IPS-18a (cell line): Measurements from ENCODE around the gene CACNA1C.

Experiments used
- H3K27ac ChIP-seq: one replicate; pipeline ENCODE4 v1.5.1; 2013; ENCODE audit warnings: low read length
- H3K27me3 ChIP-seq: one replicate; pipeline ENCODE4 v1.6.1; 2013; ENCODE audit warnings: mild to moderate bottlenecking, low read length; ENCODE audit not compliant: control insufficient read depth, insufficient read depth
- H3K36me3 ChIP-seq: one replicate; pipeline ENCODE4 v1.6.1; 2013; ENCODE audit warnings: low read depth, low read length; ENCODE audit not compliant: control insufficient read depth
- H3K4me1 ChIP-seq: one replicate; pipeline ENCODE4 v1.6.1; 2013; ENCODE audit warnings: low read depth, low read length; ENCODE audit not compliant: control insufficient read depth
- H3K4me3 ChIP-seq: one replicate; pipeline ENCODE4 v1.5.1; 2013; ENCODE audit warnings: low read length
- H3K9ac ChIP-seq: one replicate; pipeline ENCODE4 v1.6.1; 2013; ENCODE audit warnings: mild to moderate bottlenecking, low read length, moderate library complexity
- H3K9me3 ChIP-seq: one replicate; pipeline ENCODE4 v1.6.1; 2013; ENCODE audit warnings: low read depth, low read length; ENCODE audit not compliant: control insufficient read depth

Gene CACNA1C

GRCh38 chr12:2234091-2234490, 181.3 kb downstream of the CACNA1C start:
- Histone ChIP-seq H3K27ac (no peak overlapping the region), H3K4me1 (no peaks in the 10 kb centered on the region), H3K27me3 (no peaks in the 10 kb centered on the region), H3K36me3 (no peaks in the 10 kb centered on the region), H3K4me3 (no peak overlapping the region), H3K9me3 (no peaks in the 10 kb centered on the region), H3K9ac (no peak overlapping the region)

DNA sequence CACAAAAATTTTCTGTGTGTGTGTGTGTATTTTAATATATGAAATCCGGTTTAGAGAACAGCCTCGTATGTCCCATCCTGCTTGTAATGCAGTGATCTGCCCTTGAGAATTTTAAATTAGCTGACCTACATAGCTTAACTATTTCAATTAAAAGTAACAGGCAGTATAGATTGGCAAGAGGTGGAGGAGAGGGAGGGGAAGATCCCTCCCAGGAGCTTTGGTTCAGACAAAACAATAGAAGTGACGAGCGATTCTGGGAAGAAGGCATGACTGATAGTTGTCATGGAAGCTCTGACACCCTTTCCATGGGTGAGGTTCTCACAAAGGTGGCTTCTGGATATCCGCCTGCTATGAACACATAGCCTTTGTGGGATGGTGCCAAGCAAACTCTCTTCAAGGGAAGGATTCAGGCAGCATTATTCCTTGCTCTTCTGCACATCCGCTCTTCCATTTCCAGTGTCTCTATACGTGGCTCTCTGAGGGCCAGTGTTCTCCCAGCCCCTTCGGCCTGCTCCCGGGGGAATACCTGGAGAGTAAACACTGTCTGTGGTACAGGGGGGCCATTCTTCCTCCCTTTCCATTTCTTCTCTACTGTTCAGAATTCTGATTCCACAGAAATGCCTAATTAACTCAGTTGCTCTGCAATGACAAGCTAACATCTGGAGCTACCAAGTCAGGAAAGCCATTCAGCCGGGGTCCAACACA, 182.0 kb downstream of the CACNA1C start:
- Histone ChIP-seq H3K36me3 (no peaks in the 10 kb centered on the region), H3K27me3 (no peaks in the 10 kb centered on the region), H3K4me1 (no peaks in the 10 kb centered on the region), H3K4me3 (no peak overlapping the region), H3K9ac (no peak overlapping the region), H3K27ac (no peak overlapping the region), H3K9me3 (no peaks in the 10 kb centered on the region)

GRCh38 chr12:2236506-2237294, 183.9 kb downstream of the CACNA1C start:
- H3K36me3 ChIP-seq, result no peaks in the 10 kb centered on the region
- no peaks in the 10 kb centered on the region for H3K27me3 ChIP-seq
- H3K9me3 ChIP-seq, result no peaks in the 10 kb centered on the region
- H3K4me3 ChIP-seq, result no peak overlapping the region
- H3K27ac ChIP-seq, result no peak overlapping the region
- peaks cover under 1% of the 10 kb centered on the region for H3K4me1 ChIP-seq
- H3K9ac ChIP-seq, result no peak overlapping the region

DNA sequence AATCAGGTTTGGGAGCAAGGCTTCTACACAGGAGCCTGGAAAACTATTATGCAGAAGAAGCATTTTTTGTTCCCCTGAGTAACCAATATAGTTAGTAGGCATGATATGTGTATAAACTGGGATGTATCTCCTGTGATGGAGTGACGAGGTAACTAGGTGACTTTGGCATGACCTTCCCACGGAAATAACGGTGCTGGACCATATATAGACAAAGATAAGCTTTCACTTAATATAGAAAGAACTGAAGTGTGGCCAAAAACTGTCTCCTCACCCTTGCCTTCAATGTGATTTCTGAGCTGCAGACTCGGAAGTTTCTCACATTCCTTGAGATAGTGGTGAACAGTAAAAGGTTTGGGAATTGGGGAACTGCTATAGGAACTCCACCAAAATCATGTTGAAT, 185.3 kb downstream of the CACNA1C start:
- Histone ChIP-seq H3K9me3 (no peaks in the 10 kb centered on the region), H3K27me3 (no peaks in the 10 kb centered on the region), H3K27ac (no peak overlapping the region), H3K36me3 (no peaks in the 10 kb centered on the region), H3K4me1 (peaks cover 5% of the 10 kb centered on the region), H3K9ac (no peak overlapping the region), H3K4me3 (no peak overlapping the region)

DNA sequence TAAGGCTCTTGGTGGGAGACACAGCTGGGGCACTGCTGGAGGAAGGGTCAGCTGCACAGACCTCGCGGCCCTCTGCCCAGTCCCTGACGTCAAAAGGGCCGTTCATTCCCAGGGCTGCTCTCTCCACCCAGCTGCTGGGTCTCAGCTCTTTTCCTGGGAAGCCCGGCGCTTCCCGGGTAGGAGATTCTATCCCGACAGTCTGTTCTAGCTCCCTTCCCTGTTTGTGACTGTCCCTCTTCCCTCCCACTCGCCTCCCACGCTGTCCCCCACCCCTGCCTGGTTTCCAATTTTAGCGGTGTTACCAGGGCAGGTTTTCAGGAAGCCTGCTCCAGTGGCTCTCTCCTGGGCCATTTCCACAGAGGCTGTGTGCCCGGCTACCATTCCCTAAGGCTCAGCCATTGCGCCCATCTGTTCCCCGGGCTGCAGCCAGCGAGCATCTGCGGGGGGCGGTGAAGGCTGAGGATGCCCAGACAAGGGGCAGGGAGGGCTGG, 186.6 kb downstream of the CACNA1C start:
- Histone ChIP-seq H3K4me3 (no peak overlapping the region), H3K9me3 (no peaks in the 10 kb centered on the region), H3K4me1 (peaks cover 15% of the 10 kb centered on the region), H3K27me3 (no peaks in the 10 kb centered on the region), H3K27ac (no peak overlapping the region), H3K9ac (no peak overlapping the region), H3K36me3 (no peaks in the 10 kb centered on the region)

DNA sequence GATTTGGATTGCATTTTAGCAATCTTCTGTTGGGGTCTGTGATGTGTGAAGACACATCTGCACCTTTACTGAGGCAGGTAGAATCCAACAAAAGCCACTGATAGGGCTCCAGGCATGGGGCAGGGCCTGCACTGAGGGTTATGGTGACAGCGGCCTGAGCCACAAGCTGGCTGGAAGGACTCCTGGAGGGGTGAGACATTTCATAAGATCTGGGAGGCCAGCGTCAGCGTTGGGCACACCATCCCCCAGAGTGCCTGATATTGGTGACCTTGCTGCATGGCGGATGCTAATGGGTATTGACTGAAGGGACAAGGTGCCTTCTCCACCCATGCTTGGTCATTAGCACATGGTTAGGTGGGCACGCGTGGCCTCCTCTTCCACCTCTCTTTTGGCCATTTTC, 187.6 kb downstream of the CACNA1C start:
- peaks cover 25% of the 10 kb centered on the region for H3K4me1 ChIP-seq
- no peaks in the 10 kb centered on the region for H3K9me3 ChIP-seq
- no peaks in the 10 kb centered on the region for H3K27me3 ChIP-seq
- H3K27ac ChIP-seq, result no peak overlapping the region
- H3K4me3 ChIP-seq, result no peak overlapping the region
- H3K9ac ChIP-seq, result no peak overlapping the region
- H3K36me3 ChIP-seq, result no peaks in the 10 kb centered on the region

DNA sequence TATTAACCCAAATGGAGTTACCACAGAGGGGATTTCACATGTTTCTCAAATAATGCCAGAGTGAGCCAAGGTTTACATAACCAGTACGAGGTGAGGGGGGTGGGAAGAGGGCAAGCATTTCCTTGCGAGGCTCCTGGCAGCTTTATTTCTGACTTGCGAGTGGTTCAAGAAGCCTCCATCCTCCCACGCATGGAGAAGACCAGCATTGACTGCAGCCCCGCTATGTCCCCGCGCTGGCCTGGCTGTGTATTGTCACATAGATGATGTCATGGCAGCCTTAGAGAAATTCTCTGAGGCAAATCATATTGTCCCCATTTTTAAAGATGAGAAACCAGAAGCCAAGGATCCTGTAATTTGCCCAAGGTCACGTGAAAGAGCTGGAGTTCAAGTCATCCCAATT, 188.2 kb downstream of the CACNA1C start:
- Histone ChIP-seq H3K9ac (no peak overlapping the region), H3K9me3 (no peaks in the 10 kb centered on the region), H3K27ac (no peak overlapping the region), H3K4me1 (peaks cover 31% of the 10 kb centered on the region), H3K27me3 (no peaks in the 10 kb centered on the region), H3K4me3 (no peak overlapping the region), H3K36me3 (no peaks in the 10 kb centered on the region)

DNA sequence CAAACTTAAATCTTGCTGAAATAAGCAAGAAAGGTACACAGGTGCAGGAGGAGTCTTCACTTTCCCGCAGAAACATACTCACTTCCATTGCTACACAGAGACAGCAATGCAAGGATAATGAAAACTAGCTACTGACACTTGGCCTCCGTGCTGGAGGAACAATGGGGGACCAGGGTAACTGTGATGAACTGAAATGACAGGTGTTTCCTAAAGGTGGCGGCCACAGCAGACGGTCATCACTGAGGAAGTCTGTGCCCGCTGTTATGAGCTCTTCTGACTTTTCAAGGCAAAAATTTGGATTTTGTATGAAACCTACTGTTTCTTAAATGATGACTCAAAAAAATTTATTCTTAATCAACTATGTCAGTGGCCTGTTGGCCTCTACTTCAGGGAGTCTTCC, 189.4 kb downstream of the CACNA1C start:
- H3K4me1 ChIP-seq, result peaks cover 31% of the 10 kb centered on the region
- H3K9ac ChIP-seq, result no peak overlapping the region
- no peaks in the 10 kb centered on the region for H3K36me3 ChIP-seq
- no peaks in the 10 kb centered on the region for H3K9me3 ChIP-seq
- no peak overlapping the region for H3K4me3 ChIP-seq
- H3K27me3 ChIP-seq, result no peaks in the 10 kb centered on the region
- no peak overlapping the region for H3K27ac ChIP-seq

GRCh38 chr12:2242816-2243215, 190.0 kb downstream of the CACNA1C start:
- Histone ChIP-seq H3K36me3 (no peaks in the 10 kb centered on the region), H3K27me3 (no peaks in the 10 kb centered on the region), H3K4me3 (no peak overlapping the region), H3K27ac (no peak overlapping the region), H3K9ac (no peak overlapping the region), H3K4me1 (peaks cover 31% of the 10 kb centered on the region), H3K9me3 (no peaks in the 10 kb centered on the region)

GRCh38 chr12:2243275-2243674, 190.5 kb downstream of the CACNA1C start:
- Histone ChIP-seq H3K36me3 (no peaks in the 10 kb centered on the region), H3K27me3 (no peaks in the 10 kb centered on the region), H3K9me3 (no peaks in the 10 kb centered on the region), H3K4me1 (peaks cover 31% of the 10 kb centered on the region), H3K9ac (no peak overlapping the region), H3K4me3 (no peak overlapping the region), H3K27ac (no peak overlapping the region)

- H3K9me3 ChIP-seq, result no peaks in the 10 kb centered on the region
- H3K4me3 ChIP-seq, result no peak overlapping the region
- no peak overlapping the region for H3K27ac ChIP-seq
- H3K9ac ChIP-seq, result no peak overlapping the region
- no peaks in the 10 kb centered on the region for H3K36me3 ChIP-seq
- H3K27me3 ChIP-seq, result no peaks in the 10 kb centered on the region
- peaks cover 31% of the 10 kb centered on the region for H3K4me1 ChIP-seq
These were observed 191.4 kb downstream of the CACNA1C start for GRCh38 chr12:2244013-2244861.
